ENCODE measurements around the gene IL1RL2. TPM values are rescaled to one million over a fixed set of nuclear protein-coding genes. Genes with fewer than 3 reads are reported as not detected.
A peak's percentile ranks its signal among the peaks of the same experiment; 100 is the strongest.

Gene IL1RL2
- total RNA-seq (2014; rRNA removed; shearing (Covaris generic)): not detected in 2 replicates

DNA sequence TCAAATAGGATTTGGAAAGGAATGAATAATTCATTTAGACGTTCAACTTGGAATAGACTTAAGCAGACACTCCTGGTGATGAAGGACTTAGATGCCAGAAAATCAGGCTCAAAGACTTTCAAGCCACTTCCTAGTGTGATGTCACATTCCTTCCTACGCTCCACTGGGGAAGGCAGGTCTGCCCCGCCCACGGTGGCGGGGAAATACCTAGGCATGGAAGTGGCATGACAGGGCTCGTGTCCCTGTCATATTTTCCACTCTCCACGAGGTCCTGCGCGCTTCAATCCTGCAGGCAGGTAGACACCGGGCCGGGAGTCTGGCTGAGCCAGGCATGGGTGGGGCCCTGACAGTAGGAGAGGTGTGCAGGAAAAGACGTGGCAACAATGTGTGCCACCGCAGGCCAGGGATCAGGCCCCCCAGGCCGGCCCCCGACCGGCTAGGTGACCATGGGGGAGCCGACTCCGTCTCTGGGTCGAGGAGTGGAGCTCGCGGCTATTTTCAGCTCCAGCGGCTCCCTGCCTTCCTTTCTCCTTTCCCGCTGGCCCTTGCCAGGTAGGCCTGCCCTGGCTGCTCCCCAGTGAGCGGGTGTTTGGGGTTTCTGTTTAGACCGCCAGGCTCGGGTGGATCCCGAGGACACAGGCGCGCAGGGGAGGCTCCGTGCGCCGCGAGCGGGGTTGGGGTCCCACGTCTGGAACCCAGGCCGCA lies at the start of gene IL1RL2:
Gene IL1RL2, plus strand, starts transcription at position 233 of the 705 bp plus-strand sequence. CDS start 845 bp downstream, outside the sequence.
- no peak for DNase-seq (ENCODE audit: low read depth)

DNA sequence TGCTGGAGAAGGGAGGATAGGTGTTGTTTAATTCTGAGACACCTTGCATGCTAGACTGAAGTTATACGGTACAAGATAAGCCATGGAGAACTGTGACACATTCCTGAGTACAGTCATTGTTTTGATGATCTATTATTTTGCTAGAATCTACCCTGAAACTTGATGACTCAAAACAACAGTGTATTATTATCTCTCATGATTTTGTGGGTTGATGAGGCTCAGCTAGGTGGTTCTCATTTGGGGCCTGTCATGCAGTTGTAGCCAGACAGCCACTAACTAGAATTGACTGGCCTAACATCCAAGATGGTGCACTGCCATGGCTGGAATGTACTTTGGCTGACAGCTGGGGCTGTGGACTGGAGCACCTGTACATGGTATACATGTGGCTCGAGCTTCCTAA lies 49.7 kb upstream of the IL1RL2 start:
- no peak for DNase-seq (ENCODE audit: low read depth)

DNA sequence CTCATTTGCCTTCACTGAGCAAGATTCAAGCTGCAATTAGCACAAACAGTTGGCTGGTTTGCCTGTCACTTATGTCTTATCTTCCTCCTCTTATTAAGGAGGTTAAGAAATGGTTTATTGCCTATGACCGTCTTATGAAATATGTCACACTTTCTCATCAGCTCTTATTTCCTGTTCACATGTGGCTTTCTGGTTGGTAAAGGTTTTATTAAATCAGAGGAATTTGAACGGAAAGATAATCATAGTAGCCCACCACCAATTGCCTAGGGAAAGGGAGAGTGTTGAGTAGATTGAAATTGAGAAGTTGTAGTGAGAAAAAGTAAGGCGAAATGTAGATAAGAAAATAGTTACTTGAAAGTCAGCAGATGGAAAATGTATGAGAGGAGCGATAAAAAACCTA lies 48.5 kb upstream of the IL1RL2 start:
- no peak for DNase-seq (ENCODE audit: low read depth)

DNA sequence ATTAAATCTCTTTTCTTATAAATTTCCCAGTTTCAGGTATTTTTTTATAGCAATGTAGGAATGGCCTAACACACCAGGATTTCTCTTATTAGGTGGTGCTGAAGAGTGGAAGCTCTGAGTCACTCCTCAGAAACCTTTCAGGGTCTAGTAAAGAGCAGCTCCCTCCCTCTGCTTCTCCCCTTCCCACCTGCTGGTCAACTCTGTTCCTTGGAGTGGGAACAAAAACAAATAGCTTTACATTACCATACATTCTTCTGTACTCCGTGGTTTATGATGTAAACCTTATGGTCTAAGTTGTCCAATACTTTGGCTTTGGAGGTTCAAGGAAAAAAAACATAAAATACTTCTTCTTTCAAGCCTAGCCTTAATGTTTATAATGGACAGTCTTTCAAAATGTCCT lies 47.0 kb upstream of the IL1RL2 start:
- no peak for DNase-seq (ENCODE audit: low read depth)

DNA sequence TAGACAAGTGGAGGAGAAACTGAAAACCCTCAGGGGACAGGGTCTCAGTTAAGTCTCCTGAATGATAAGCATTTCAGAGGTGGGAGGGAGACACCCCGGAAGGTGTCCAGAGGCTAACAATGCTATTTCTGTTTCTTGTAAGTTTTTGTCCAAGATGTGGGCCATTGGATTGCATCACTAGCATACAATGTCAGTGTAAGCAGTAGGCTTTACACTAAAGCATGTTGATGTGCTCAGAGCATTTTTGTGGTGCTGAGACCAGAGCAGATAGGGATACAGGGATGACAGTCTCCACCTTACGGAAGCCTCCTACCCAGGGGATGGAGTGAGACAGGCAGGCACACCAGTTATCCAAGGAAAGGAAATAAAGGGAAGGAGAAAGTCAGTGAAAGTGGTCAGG lies 46.4 kb upstream of the IL1RL2 start:
- DNase-seq (ENCODE audit: low read depth): no peak

DNA sequence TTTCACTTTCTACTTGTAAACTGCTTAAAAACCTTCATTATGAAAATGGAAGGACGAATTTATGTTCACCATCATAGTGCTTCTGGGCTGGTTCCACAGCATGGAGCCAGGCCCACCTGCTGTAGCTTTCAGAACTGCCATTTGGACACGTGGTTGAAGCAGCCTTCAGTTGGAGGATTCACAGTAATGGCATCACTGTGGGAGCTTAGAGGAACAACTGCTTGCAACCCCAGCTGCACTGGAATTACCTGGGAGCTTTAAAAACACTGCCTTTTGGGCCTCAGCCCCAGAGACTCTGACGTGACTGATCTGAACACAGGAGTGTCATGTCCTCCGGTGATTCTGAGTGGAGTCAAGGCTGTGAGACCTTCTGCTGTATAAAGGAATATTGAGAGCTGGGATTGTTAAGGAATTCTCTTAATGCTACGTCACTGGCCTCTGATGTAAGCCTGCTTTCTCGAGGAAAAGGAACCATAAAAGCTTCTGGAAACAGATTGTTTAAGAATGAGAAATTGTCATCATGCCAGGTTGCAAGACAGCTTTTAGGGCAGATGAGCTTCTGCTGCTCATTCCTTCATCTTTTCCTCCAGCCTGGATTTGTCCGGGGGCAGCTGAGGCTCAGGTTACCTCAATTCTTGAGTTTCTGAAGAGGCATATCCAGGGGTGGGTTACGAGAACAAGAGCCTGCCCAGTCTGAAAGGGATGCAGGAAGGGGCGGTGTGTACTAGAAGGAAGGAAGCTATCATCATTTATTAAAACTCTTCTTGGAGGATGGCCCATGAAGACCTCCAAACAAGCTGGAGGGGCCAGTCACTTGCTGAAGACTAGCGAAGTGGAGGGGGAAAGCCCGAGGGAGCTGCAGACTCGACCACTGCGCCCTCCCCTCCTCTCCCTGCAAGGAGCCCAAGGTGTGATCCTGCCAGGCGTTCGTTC lies 45.5 kb upstream of the IL1RL2 start:
- DNase-seq (ENCODE audit: low read depth): no peak

DNA sequence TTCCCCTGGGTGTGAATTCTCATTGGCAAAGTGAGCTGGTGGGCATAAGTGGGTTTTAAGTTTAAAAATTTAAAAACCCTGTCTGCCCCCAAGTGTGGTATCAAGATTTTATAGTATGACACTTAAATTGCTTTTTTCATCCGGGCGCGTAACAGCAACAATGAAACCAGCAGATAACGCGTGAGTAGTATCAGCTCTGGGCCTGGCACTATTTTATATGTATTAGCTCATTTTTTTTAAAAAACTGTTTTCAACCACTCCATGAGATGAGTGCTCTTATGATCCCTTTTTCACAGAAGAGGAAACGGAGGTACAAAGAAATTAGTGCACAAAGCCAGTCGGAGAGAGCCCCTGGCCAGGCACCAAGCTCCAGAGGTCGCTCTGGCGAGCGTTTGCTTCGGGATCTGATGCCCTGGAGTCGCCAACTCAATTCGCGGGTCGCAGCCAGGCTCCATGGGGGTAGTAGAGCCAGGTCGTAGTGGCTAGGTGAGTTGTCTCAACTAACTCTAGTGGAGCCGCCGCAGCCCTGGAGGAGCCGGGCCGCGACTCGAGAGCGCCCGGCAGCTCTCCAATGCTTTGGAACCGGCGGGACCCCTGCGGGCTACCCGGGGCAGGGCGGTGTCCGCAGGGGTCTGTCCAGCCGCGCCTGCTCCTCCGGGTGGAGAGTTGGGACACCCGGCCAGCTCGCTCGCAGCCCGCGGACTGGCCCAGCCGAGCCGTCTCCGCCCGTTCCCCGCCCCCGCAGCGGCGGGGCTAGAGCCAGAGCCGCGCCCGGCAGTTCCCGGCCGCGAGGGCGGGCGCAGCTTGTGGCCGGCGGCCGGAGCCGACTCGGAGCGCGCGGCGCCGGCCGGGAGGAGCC lies 44.6 kb upstream of the IL1RL2 start, which contains the start of gene IL1R1:
Gene IL1R1, plus strand, starts transcription at position 777 of the 859 bp plus-strand sequence. CDS start 14,979 bp downstream, outside the sequence.
- no peak for DNase-seq (ENCODE audit: low read depth)

DNA sequence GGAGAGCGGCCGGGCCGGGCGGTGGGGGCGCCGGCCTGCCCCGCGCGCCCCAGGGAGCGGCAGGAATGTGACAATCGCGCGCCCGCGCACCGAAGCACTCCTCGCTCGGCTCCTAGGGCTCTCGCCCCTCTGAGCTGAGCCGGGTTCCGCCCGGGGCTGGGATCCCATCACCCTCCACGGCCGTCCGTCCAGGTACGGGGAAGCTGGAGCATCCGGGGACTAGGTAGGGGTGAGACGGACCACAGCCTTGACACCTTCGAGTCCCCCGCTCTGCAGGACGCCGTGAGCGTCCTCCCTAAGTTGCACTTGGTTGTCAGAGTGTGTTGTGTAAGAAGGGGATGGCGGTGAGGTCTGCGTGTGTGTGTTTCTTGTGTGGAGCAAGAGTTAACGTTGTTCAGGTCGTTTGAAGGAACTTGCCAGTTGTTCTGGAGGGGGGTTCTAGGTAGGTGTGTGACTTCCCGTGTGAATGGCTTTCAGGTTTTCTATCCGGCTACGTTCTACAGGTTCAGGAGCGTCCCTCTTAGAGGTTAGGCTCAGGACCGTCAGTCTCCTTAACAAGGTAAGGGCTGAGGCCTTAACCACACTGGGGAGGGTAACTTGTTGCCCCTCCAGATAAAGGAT lies 43.9 kb upstream of the IL1RL2 start:
- no peak for DNase-seq (ENCODE audit: low read depth)

DNA sequence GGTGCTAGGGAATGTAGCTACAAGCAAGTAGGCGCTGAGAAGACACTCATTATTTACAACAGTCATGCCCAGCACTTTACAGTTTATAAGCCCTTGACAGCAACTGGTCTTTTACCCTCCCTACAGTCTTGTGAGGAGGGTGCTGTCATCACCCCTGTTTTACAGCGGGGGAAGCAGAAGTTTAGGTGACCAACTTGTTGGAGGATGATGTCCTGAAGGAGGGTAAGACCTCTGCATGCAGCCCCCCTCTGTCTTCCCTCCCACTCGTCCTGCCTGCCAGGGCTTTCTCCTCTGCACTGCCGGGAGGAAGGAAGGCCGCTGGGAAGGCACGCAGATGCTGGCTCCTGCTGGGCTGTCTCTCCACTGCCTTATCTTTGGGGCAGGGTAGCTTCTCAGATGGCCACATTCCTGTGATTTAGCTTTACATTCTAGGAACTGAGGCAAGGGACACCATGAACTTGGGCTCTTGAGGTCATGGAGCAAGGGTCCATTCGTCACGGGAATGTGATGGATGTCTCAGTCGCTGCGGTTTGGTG lies 43.3 kb upstream of the IL1RL2 start:
- DNase-seq (ENCODE audit: low read depth): no peak

DNA sequence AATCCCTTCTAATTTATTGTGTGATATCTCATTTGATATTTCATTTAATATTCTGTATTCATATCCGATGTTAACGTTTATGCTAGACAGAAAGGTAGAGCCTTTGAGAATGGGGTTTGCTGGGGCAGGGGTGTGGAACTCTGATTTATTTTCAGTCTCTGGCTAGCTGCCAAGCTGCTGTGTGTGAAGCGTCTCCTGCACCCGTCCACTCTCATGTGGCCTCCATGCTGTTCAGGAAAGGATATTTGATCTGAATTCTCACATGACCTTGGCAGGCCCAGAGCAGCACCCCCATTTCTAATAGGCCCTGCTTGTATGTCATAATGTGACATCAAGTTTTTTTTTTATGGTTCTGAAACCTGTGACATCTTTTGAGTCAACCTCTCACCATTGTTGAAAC lies 42.7 kb upstream of the IL1RL2 start:
- DNase-seq (ENCODE audit: low read depth): no peak

DNA sequence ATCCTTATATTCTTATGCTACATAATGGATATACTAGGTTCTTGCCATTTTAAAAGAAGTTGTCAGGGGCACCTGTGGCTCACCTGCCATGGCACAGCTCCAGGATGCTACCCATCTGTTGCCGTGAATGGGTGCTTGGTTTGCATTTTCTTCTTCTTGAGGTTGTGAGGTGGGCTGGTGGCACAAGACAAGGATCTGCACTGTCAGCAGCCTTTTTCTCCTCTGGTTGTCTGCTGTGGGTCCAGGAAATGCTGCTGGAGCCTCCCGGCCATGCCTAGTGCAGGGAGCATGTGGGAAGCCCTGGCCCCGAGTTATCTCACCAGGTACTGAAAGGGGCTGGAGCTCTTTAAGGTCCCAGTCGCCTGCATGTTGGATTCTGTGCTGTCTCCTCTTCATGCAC lies 41.7 kb upstream of the IL1RL2 start:
- no peak for DNase-seq (ENCODE audit: low read depth)

DNA sequence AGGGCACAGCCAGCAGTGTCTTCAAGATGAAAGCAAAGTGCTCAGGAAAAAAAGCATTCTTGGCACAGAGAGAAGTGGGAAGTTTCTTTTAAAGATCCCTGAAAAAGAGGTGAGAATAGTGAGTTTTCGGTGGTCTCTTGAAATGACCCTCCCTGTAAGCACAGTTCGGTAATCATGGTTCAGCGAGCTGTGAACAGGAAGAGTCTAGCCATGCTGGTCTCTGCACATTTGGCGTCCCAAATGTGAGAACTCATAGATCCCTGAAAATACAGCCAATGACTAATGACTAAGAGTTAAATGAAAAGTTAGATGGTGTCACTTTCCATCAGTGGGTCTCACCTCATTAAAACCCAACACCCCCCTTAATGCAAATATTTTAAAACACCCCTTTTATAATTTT lies 40.9 kb upstream of the IL1RL2 start:
- DNase-seq (ENCODE audit: low read depth): no peak

DNA sequence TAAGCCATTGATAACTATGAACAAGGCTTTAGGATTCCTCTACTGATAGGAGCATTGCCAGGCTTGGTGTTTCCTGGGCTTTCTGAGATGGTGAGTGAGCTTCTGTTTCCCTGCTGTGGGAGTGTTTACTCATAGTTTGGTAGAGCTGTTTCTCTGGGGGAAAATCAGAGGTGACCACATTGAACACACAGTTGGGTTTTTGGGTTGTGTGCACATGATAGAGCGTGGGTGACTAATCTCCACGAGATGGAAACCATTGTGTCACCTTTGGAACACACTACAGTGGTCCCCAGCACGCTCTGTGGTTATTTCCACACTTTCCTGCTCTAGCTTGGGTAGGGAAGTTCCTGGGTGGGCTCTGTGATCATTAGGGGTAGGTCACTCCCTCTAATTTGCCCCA lies 38.9 kb upstream of the IL1RL2 start:
- peak; percentile 40 for DNase-seq (ENCODE audit: low read depth)

DNA sequence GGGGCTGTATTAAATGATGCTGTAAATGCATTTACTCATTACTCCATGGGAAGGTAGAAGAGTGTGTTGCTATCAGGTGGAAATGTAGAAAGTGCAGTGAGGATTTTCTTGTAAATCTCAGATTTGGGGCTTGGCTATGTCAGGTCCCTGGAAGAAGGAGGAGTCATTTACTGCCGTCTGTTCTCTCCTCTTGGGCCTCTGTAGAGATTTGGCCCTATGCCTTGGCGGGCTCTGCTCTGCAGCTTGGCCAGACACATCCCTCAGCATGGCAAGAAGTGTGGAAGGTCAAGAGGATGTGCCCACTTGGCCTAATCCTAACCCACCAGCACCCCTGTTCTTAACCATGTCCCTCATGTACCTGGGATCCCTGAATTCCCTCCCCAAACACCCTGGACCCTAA lies 37.6 kb upstream of the IL1RL2 start:
- no peak for DNase-seq (ENCODE audit: low read depth)

DNA sequence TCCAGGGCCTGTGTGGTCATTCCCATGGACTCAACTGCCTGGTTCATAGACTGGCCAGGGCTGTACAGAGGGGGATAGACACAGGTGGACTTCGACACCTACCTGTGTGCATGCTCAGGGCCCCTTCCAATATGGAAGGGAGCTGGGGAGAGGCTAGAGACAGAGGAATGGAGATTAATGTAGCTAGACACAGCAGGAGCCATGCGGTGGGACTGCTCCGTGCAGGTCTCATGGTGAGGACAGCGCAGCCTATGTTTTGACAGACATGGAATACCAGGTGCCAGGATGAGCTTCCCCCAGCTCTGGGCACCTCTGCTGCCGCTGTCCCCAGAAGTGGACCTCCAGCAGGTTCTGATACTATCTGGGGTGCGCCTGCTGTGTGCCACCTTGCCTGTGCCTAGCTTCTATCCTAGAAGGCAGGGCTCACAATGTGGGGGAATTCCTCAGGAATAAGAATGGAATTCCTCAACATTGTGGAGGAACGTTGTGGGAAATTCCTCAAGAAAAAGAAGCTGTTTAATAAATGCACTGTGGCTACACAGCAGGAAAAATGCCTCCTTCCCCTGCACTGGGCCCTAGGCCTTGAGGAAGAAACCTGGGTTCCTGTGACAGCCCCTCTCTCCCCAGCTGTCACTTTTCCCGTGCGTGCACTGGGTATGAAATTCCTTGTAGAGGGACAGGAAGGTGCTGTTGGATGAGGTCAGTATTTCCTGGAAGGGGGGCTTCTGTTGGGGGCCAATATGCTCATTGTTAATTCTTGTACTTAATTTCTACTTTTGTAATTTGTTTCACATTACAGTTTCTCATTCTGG lies 37.0 kb upstream of the IL1RL2 start:
- DNase-seq (ENCODE audit: low read depth): no peak

DNA sequence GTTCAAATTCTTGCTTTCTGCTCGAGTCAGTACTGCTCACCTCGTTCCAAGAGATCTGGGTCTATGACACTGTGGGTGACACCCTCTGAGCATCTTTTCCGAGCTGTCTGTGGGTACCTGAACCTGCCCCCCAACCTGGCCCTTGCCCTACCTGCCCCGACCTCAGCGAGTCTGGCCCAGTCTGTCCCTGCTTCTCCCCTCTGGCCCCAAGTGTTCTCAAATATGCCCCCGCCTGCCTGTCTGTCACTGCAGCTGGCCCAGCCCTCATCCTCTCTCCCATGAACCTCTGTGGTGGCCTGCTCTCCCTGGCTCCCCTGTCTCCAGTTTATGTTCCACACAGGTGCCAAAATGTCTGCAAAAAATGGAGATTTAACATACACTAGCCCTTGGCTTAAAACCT lies 32.5 kb upstream of the IL1RL2 start:
- no peak for DNase-seq (ENCODE audit: low read depth)

DNA sequence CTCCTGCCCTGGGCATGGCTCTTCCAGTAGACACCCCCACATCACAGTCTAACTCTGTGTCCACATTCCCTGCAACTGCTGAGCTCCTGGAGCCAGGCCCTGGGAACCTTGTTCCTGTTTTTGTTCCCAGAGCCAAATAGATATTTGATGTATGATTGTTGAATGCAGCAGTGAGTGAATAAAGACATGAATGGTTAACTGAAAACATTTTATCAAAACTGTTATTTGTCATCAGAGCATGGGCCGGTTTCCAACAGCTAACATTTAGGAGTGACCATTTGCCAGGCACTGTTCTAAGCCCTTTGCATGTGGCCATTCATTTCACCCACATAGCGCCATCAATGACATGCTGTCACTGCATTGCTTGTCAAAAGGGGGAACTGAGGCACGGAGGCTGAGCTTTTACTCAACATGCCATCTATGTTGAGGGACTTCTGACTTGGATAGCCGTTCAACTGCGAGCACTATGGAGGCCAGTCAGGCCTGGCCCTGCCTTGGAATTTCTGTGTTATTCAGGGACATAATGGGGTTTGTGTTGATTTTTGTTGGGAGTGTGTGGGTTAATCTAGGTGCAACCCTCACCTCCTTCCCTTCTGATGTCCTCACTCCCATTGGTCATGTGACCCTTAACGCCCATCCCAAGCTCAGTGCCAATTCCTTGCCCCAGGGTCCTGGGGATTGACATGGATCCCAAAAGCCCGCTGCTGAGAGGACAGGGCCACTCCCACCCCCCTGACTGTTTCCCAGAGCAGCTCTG lies 31.7 kb upstream of the IL1RL2 start:
- no peak for DNase-seq (ENCODE audit: low read depth)

DNA sequence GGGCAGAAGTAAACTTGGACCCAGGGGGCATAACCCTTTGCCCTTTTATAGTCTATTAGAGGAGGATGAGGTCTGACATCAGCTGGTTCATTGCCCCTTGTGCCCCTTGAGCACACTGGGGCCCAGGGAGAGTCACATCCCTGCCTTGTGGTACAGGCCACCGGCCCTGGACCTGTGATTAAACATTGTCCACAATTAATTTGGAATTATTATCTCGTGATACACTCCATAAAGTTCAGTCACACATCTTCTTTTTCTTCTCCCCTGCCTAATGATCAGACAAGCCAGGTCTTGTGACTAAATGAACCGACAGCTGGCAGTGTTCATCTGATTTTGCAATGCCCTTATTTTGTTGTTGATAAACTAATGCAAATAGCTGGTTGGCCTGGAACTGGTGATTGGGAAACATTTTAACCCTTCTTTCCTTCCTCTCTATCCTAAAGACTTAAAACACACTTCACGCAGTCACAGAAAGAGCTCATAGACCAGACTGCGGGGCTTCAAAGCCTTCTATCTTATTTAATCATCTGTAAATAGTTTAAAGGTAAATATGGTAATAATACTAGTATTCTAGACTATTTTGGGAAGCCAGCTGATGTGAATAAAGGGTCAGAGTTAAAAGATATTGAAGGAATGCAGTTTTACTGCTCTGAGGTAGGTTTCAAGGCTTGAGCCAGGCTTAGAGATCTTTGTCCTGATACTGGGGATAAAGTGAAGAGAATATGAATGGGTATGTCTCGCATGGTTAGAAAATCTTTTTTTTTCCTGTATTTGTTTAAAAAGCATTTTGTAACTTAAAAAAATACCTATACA lies 30.9 kb upstream of the IL1RL2 start:
- DNase-seq (ENCODE audit: low read depth): no peak
